Measurements from ENCODE around the gene GOLGA6L9. TPM values are rescaled to one million over a fixed set of nuclear protein-coding genes. Genes with fewer than 3 reads are reported as not detected.
"Not testable (repeated sequence)": the region's sequence is repeated elsewhere in the genome, so short reads cannot be mapped to it uniquely, and the experiment has no call there.

Gene GOLGA6L9, protein sequence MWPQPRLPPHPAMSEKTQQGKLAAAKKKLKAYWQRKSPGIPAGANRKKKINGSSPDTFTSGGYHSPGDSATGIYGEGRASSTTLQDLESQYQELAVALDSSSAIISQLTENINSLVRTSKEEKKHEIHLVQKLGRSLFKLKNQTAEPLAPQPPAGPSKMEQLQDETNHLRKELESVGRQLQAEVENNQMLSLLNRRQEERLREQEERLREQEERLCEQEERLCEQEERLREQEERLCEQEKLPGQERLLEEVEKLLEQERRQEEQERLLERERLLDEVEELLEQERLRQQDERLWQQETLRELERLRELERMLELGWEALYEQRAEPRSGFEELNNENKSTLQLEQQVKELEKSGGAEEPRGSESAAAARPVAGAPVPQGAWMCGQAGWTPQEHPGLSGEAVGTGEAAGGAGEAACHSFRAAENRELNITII
- 1 to 10 TPM; 1.2 to 4.4 TPM for total RNA-seq

- not testable (repeated sequence) for H3K36me3 Mint-ChIP-seq; DNase-seq (ENCODE audit: low spot score in 2 of 2); H3K9me3 Mint-ChIP-seq; H3K27ac Mint-ChIP-seq; ATAC-seq
These were observed at the start of gene GOLGA6L9 for GRCh38 chr15:82429693-82430092. Gene GOLGA6L9 (plus strand): TSS chr15:82429816. CDS start chr15:82430080, 264 bp downstream.

DNA sequence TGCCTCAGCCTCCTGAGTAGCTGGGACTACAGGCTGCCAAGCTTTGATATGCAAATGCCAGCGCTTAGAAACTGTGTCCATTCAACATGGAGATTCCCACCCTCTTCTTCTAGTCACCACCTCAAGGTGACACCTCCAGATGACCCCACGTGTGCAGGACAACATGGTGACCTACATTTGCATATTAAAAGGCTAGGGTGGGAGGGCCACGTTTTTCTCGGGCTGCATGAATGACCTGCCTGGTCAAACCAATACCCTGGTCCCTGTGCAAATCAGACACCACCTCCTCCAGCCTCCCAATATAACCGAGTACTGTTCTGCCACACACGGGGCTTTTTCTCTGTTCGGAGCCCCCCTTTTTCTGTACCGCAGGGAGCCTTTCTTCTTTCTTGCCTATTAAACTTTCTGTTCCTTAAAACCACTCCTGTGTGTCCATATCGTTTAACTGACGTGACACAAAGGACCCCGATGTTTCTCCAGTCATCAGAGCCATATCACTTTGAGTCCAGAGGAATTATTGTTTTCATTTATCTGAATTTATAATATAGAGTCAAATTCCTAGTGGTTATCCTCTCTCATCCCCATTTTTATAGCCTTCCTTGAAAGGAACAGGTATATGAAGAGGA, 48.2 kb upstream of the GOLGA6L9 start:
- not testable (repeated sequence) for DNase-seq (ENCODE audit: low spot score in 2 of 2); H3K27ac Mint-ChIP-seq; H3K36me3 Mint-ChIP-seq; H3K9me3 Mint-ChIP-seq; ATAC-seq

DNA sequence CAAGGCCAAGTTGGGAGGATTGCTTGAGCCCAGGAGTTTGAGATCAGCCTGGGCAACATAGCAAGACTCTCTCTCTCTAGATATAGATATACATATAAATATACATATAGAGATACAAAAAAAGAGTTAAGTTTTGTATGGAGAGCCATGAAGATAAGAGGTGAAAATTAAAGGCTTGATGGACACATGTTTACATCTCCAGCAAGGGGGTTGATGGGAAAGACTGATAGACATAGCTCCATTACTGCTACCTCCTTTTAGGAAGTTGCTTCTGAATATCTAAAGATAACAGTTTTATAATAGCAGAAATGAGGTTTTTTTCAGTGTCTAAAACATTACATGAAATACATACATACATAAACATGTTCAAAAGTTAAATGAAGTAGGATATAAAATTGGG, 42.4 kb upstream of the GOLGA6L9 start:
- not testable (repeated sequence) for ATAC-seq; H3K36me3 Mint-ChIP-seq; H3K9me3 Mint-ChIP-seq; H3K27ac Mint-ChIP-seq; DNase-seq (ENCODE audit: low spot score in 2 of 2)

DNA sequence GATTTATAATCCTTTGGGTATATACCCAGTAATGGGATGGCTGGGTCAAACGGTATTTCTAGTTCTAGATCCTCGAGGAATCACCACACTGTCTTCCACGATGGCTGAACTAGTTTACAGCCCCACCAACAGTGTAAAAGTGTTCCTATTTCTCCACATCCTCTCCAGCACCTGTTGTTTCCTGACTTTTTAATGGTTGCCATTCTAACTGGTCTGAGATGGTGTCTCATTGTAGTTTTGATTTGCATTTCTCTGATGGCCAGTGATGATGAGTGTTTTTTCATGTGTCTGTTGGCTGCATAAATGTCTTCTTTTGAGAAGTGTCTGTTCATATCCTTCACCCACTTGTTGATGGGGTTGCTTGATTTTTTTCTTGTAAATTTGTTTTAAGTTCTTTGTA, 39.5 kb upstream of the GOLGA6L9 start:
- H3K27ac Mint-ChIP-seq; H3K36me3 Mint-ChIP-seq; DNase-seq (ENCODE audit: low spot score in 2 of 2); H3K9me3 Mint-ChIP-seq; ATAC-seq: not testable (repeated sequence)

- not testable (repeated sequence) for H3K9me3 Mint-ChIP-seq; DNase-seq (ENCODE audit: low spot score in 2 of 2); H3K27ac Mint-ChIP-seq; H3K36me3 Mint-ChIP-seq; ATAC-seq
These were observed 37.5 kb upstream of the GOLGA6L9 start for GRCh38 chr15:82392077-82392476.

- no peak overlapping the region for H3K27ac Mint-ChIP-seq
- no peak for DNase-seq (ENCODE audit: low spot score in 2 of 2)
- ATAC-seq = no peak
These were observed 35.9 kb upstream of the GOLGA6L9 start for GRCh38 chr15:82393671-82394070.

DNA sequence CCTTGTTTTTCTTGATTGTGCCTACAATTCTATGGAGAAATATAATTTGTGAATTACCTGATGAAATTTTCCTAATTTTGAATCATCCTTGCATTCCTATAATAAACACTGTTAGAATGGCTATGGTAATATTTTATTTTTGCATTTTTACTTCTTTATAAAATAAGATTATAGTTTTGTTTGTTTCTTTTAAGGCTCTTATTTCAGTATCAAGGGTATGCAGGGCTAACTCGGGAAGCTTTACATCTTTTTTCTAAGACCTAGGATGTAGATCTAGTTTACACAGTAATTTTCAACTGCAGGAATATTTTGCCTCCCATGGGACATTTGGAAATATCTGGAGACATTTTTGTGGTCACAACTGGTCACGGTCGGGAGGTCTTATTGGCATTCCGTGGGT, 33.8 kb upstream of the GOLGA6L9 start:
- ATAC-seq; H3K36me3 Mint-ChIP-seq; DNase-seq (ENCODE audit: low spot score in 2 of 2); H3K27ac Mint-ChIP-seq; H3K9me3 Mint-ChIP-seq: not testable (repeated sequence)

More at GRCh38 chr15:82393671-82394070, 35.9 kb upstream of the GOLGA6L9 start:
- Mint-ChIP-seq H3K36me3 (no peaks in the 10 kb centered on the region), H3K9me3 (no peaks in the 10 kb centered on the region)

DNA sequence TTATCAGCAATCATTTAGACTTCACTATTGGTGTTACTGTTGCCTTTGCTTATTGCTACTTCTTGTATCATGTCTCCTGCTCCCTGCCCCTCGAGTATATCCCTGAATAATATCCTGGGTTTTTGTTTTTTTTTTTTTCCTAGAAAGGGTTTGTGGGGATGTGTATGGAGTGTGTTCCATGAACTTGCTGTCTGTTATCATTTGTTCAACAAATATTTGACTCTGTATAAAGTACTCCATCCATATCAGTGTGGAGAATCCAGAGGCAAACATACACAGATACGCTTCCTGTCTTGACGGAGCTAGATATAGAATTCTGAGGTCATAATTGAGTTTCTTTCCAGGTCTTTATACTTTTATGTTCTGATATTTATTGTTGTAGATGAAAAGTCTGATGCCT, 31.8 kb upstream of the GOLGA6L9 start:
- DNase-seq (ENCODE audit: low spot score in 2 of 2) (no peak), ATAC-seq (no peak)
- Mint-ChIP-seq H3K36me3 (no peaks in the 10 kb centered on the region), H3K27ac (no peak overlapping the region), H3K9me3 (no peaks in the 10 kb centered on the region)

DNA sequence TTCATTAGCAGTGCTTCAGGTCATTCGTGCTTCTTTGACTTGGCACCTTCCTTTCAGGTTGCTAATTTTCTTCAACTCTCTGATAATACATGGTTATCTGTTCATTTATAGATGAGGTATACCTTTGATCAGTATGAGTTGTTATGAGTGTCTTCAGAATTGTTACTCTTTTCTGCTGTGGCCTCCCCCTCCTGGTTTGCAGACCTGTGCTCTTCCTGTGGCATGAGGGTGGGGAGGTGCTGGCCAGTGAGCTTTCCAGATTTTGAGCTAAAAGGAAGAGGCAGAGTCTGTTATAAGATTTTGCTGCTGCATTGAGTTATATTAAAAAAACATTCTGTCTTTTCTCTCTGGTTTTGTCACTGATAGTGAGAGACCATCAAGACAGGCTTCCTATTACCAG, 30.8 kb upstream of the GOLGA6L9 start:
- H3K36me3 Mint-ChIP-seq = no peaks in the 10 kb centered on the region
- ATAC-seq = no peak
- DNase-seq (ENCODE audit: low spot score in 2 of 2) = no peak
- H3K27ac Mint-ChIP-seq = no peak overlapping the region
- H3K9me3 Mint-ChIP-seq = no peaks in the 10 kb centered on the region

DNA sequence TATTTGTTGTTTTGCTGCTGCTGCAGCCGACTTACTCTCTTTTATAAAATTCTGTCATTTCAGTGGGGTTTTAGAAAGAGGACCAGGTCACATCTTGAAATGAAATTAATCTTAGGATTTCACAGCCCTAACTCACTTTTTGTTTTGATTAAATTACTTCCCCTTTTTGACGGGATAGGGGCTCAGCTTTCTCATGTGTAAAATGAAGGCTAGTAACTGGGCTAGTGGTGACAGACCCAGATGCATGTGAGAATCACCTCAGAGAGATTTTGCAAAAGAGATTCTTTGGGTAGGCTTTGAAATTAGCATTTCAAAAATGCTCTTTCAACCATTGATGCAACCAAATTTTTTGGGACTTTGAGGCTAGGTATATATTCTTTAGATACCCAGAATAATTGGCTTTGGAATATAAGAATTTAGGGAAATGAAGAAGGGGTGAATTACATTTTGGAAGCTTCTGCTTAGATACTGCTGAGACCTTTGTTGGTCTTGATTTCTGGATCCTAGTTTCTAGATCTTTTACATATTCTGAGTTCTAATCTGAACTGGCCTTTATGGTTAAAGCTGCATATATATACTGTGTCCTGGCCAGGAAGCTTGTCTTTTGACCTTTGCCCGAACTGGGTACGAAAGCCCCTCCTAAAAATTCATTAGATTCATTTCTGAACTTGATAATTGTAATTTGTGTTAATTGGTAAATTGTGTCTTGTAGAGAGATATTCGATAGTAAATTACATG, 30.1 kb upstream of the GOLGA6L9 start:
- H3K9me3 Mint-ChIP-seq, ATAC-seq: not testable (repeated sequence)

GRCh38 chr15:82401918-82402317, 27.7 kb upstream of the GOLGA6L9 start:
- DNase-seq (ENCODE audit: low spot score in 2 of 2); ATAC-seq; H3K27ac Mint-ChIP-seq; H3K9me3 Mint-ChIP-seq; H3K36me3 Mint-ChIP-seq: not testable (repeated sequence)

More for the DNA sequence above, 30.1 kb upstream of the GOLGA6L9 start:
- DNase-seq (ENCODE audit: low spot score in 2 of 2); H3K27ac Mint-ChIP-seq; H3K36me3 Mint-ChIP-seq: not testable (repeated sequence)

GRCh38 chr15:82402341-82402740, 27.3 kb upstream of the GOLGA6L9 start:
- not testable (repeated sequence) for DNase-seq (ENCODE audit: low spot score in 2 of 2); ATAC-seq; H3K27ac Mint-ChIP-seq; H3K36me3 Mint-ChIP-seq; H3K9me3 Mint-ChIP-seq

DNA sequence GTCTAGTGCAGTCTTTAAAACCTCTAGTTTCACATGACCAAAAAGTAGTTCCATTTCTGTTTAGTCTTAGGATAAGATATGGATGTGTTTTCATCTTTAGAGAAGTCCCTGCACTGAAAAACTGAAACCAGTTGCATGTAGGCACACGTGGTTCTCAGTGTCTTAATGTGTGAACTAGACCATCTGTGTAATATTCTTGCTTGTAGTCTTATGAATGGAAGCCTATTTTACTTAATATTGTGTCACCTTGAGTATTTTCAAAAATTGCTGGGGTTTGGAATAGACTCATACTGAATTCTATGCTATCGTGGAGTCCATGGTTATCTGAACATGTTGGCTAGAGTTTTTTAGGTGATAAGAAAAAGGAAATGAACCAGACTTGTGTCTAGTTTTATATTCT, 23.4 kb upstream of the GOLGA6L9 start:
- DNase-seq (ENCODE audit: low spot score in 2 of 2); H3K9me3 Mint-ChIP-seq; H3K27ac Mint-ChIP-seq; ATAC-seq; H3K36me3 Mint-ChIP-seq: not testable (repeated sequence)

- H3K36me3 Mint-ChIP-seq; H3K9me3 Mint-ChIP-seq; DNase-seq (ENCODE audit: low spot score in 2 of 2); ATAC-seq; H3K27ac Mint-ChIP-seq: not testable (repeated sequence)
These were observed 19.3 kb upstream of the GOLGA6L9 start for GRCh38 chr15:82410306-82410705.

DNA sequence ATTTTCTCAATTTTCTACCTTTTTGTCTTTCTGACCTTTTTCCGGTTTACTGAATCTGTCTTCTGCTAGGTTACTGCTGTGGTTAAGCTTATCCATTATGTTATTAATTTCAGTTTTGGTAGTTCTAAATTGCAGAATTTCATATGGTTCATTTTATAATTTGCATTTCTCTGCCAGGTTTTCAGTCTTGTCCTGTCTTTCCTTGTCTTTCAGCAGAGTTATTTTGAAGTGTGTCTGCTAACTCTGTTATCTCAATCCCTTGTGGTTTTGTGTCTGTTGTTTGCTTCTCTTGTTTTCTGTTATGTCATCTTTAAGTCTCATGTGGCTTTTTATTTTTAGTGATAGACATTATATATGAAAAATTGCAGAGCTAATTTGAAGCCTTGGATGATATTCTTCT, 18.0 kb upstream of the GOLGA6L9 start:
- not testable (repeated sequence) for H3K27ac Mint-ChIP-seq

DNA sequence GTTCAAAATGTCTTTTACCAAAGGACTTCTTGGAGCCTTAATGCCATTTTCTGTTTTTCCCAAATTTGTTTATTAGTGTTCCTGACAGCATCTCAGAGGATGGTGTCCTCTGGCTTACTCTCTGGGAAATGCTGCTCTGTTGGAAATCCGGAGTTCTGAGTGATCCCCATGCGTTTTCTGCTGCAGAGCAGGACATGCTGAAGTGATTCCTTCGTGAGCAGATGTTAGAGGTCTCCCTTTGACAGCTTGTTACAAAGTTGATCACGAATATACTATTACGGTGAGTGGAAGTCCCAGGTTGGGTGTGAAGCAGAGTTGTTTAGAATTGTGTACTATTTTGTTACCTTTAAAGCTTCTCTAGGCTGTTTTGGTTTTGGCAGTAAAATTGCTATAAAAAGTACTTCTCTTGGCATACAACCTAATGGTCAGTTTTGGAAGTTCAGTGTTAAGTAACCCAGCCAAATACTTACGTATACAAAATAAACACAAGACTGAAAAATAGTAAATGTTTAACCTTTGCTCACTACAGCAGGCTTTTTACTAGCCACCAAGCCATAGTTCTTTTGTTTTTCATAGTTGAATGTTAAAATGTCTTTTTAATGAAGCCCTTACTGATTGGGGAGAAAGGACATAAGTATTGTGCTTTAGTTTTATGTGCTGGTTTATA, 15.0 kb upstream of the GOLGA6L9 start:
- DNase-seq (ENCODE audit: low spot score in 2 of 2); H3K27ac Mint-ChIP-seq; H3K9me3 Mint-ChIP-seq; ATAC-seq; H3K36me3 Mint-ChIP-seq: not testable (repeated sequence)

More for the DNA sequence above, 18.0 kb upstream of the GOLGA6L9 start:
- DNase-seq (ENCODE audit: low spot score in 2 of 2); H3K9me3 Mint-ChIP-seq; ATAC-seq; H3K36me3 Mint-ChIP-seq: not testable (repeated sequence)

All from activated naive CD4-positive, alpha-beta T cell treated with anti-CD3 and anti-CD28 coated beads, Interleukin-2, amount 50 U/mL, for 72 hours (primary cell).